HEK293 (cell line): ENCODE data around the gene KLK10.
A peak's percentile ranks its signal among the peaks of the same experiment; 100 is the strongest.

Experiments
- CTCF ChIA-PET: fragments of 350-600 bp; formaldehyde crosslinking; extraction: SDS; loops from one replicate; lab custom pipeline; 2021; ENCODE audit warnings: antibody characterized with exemption; lab: Yijun Ruan, JAX
- POLR2A ChIA-PET: fragments of 300-600 bp; formaldehyde crosslinking; extraction: SDS; loops from one replicate; lab custom pipeline; 2020; ENCODE audit warnings: antibody characterized with exemption, inconsistent platforms; lab: Yijun Ruan, JAX
- H3K27ac ChIP-seq: fragments of 200-500 bp; sonication (Bioruptor generic); 2 replicates; pipeline ENCODE4 v1.5.1; 2014; ENCODE audit warnings: low read depth, low read length, control low read depth, inconsistent platforms; ENCODE audit errors: extremely low read depth
- H3K36me3 ChIP-seq, 2 experiments: fragments of 200-500 bp in 1 of 2; sonication (Bioruptor generic) in 1 of 2; 1 replicate in 1 of 2; 2 replicates in 1 of 2; pipeline ENCODE4 v1.5.1; 2014 to 2017; ENCODE audit warnings: inconsistent platforms in 2 of 2, low read length in 2 of 2; ENCODE audit not compliant: control insufficient read depth in 2 of 2, insufficient read depth in 1 of 2
- H3K4me1 ChIP-seq: fragments of 200-500 bp; sonication (Bioruptor generic); 2 replicates; pipeline ENCODE4 v1.5.1; 2014; ENCODE audit warnings: mild to moderate bottlenecking, low read length, inconsistent platforms; ENCODE audit not compliant: control insufficient read depth, insufficient read depth
- H3K4me3 ChIP-seq: 2 replicates; pipeline ENCODE4 v1.5.1; 2011; ENCODE audit warnings: low read depth, mild to moderate bottlenecking, control low read depth, low read length, moderate library complexity
- H3K9me3 ChIP-seq: fragments of 200-500 bp; sonication (Bioruptor generic); 2 replicates; pipeline ENCODE4 v1.5.1; 2014; ENCODE audit warnings: low read depth, low read length, inconsistent platforms; ENCODE audit not compliant: control insufficient read depth, insufficient read depth
- EGR2 ChIP-seq: fragments of 450-650 bp; formaldehyde crosslinking; IDR thresholded peaks from 2 replicates; pipeline ENCODE4 v1.5.1; 2016; ENCODE audit warnings: low read depth, missing biosample characterization, missing genetic modification characterization
- GLIS1 ChIP-seq: fragments of 450-650 bp; formaldehyde crosslinking; IDR thresholded peaks from 2 replicates; pipeline ENCODE4 v1.5.1; 2016; ENCODE audit warnings: missing biosample characterization, missing genetic modification characterization
- HOXC10 ChIP-seq: sonication (generic); formaldehyde crosslinking; IDR thresholded peaks from 2 replicates; pipeline ENCODE4 v1.8.1; 2023; ENCODE audit warnings: mild to moderate bottlenecking, missing genetic modification reagents
- KLF1 ChIP-seq: fragments of 450-650 bp; formaldehyde crosslinking; IDR thresholded peaks from 2 replicates; pipeline ENCODE4 v1.5.1; 2016; ENCODE audit warnings: missing biosample characterization, missing genetic modification characterization
- KLF16 ChIP-seq: fragments of 450-650 bp; formaldehyde crosslinking; IDR thresholded peaks from 2 replicates; pipeline ENCODE4 v1.5.1; 2017; ENCODE audit warnings: missing biosample characterization, missing genetic modification characterization
- MYNN ChIP-seq: fragments of 450-650 bp; formaldehyde crosslinking; IDR thresholded peaks from 2 replicates; pipeline ENCODE4 v1.5.1; 2016; ENCODE audit warnings: missing biosample characterization, missing genetic modification characterization, borderline replicate concordance
- ZBTB48 ChIP-seq: fragments of 450-650 bp; formaldehyde crosslinking; IDR thresholded peaks from 2 replicates; pipeline ENCODE4 v1.5.1; 2016; ENCODE audit warnings: missing biosample characterization, missing genetic modification characterization
- ZFHX2 ChIP-seq: fragments of 450-650 bp; formaldehyde crosslinking; conservative IDR thresholded peaks from 2 replicates; pipeline ENCODE4 v1.5.1; 2016; ENCODE audit warnings: missing biosample characterization, missing genetic modification characterization
- ZNF146 ChIP-seq: fragments of 450-650 bp; formaldehyde crosslinking; IDR thresholded peaks from 2 replicates; pipeline ENCODE4 v1.5.1; 2016; ENCODE audit warnings: missing biosample characterization, missing genetic modification characterization
- ZNF366 ChIP-seq: fragments of 450-650 bp; formaldehyde crosslinking; conservative IDR thresholded peaks from 2 replicates; pipeline ENCODE4 v1.5.1; 2016; ENCODE audit warnings: missing biosample characterization, missing genetic modification characterization
- ZNF776 ChIP-seq: fragments of 450-650 bp; formaldehyde crosslinking; IDR thresholded peaks from 2 replicates; pipeline ENCODE4 v1.5.0; 2017; ENCODE audit warnings: missing biosample characterization, missing genetic modification characterization, borderline replicate concordance
- ZSCAN30 ChIP-seq: fragments of 450-650 bp; IDR thresholded peaks from 2 replicates; pipeline ENCODE4 v1.5.1; 2018; ENCODE audit warnings: missing biosample characterization, mild to moderate bottlenecking, missing genetic modification characterization, moderate library complexity
- TF ChIP-seq, protein P1 (sequence below): fragments of 450-650 bp; formaldehyde crosslinking; IDR thresholded peaks from 2 replicates; pipeline ENCODE4 v1.5.1; 2016; ENCODE audit warnings: missing biosample characterization, missing genetic modification characterization, borderline replicate concordance
- TF ChIP-seq, protein P2 (sequence below): fragments of 450-650 bp; formaldehyde crosslinking; IDR thresholded peaks from 2 replicates; pipeline ENCODE4 v1.5.1; 2016; ENCODE audit warnings: missing biosample characterization, missing genetic modification characterization
- TF ChIP-seq, protein P3 (sequence below): fragments of 450-650 bp; formaldehyde crosslinking; IDR thresholded peaks from 2 replicates; pipeline ENCODE4 v1.5.1; 2016; ENCODE audit warnings: missing biosample characterization, missing genetic modification characterization

Gene KLK10, protein sequence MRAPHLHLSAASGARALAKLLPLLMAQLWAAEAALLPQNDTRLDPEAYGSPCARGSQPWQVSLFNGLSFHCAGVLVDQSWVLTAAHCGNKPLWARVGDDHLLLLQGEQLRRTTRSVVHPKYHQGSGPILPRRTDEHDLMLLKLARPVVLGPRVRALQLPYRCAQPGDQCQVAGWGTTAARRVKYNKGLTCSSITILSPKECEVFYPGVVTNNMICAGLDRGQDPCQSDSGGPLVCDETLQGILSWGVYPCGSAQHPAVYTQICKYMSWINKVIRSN

DNA sequence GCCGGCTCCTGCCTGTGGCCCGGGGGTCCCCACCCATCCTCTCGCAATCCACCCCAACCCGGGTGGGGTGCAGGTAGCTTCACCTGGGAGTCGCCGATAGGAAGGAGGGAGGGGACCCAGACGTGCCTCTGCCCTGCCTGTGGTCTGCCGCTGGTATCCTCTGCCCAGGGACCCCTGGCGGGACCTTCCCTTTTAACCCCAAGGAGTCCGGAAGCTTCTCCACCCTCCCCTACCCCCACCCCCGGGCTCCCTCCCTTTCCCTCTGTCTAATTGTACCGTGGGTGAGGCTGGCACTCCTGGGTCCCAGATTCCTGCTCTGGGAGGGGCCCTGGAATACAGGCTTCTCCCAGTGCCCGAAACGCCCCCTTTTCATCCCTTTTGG, at the start of gene KLK10:
TSS of gene KLK10 (minus strand) at position 166 of the 382 bp plus-strand sequence. CDS start 579 bp downstream, outside the sequence.
- no peaks in the 10 kb centered on the region; the same call in 1 of the 2 replicates for H3K4me1 ChIP-seq
- no peaks in the 10 kb centered on the region for H3K9me3 ChIP-seq
- TF ChIP-seq, protein P1, sequence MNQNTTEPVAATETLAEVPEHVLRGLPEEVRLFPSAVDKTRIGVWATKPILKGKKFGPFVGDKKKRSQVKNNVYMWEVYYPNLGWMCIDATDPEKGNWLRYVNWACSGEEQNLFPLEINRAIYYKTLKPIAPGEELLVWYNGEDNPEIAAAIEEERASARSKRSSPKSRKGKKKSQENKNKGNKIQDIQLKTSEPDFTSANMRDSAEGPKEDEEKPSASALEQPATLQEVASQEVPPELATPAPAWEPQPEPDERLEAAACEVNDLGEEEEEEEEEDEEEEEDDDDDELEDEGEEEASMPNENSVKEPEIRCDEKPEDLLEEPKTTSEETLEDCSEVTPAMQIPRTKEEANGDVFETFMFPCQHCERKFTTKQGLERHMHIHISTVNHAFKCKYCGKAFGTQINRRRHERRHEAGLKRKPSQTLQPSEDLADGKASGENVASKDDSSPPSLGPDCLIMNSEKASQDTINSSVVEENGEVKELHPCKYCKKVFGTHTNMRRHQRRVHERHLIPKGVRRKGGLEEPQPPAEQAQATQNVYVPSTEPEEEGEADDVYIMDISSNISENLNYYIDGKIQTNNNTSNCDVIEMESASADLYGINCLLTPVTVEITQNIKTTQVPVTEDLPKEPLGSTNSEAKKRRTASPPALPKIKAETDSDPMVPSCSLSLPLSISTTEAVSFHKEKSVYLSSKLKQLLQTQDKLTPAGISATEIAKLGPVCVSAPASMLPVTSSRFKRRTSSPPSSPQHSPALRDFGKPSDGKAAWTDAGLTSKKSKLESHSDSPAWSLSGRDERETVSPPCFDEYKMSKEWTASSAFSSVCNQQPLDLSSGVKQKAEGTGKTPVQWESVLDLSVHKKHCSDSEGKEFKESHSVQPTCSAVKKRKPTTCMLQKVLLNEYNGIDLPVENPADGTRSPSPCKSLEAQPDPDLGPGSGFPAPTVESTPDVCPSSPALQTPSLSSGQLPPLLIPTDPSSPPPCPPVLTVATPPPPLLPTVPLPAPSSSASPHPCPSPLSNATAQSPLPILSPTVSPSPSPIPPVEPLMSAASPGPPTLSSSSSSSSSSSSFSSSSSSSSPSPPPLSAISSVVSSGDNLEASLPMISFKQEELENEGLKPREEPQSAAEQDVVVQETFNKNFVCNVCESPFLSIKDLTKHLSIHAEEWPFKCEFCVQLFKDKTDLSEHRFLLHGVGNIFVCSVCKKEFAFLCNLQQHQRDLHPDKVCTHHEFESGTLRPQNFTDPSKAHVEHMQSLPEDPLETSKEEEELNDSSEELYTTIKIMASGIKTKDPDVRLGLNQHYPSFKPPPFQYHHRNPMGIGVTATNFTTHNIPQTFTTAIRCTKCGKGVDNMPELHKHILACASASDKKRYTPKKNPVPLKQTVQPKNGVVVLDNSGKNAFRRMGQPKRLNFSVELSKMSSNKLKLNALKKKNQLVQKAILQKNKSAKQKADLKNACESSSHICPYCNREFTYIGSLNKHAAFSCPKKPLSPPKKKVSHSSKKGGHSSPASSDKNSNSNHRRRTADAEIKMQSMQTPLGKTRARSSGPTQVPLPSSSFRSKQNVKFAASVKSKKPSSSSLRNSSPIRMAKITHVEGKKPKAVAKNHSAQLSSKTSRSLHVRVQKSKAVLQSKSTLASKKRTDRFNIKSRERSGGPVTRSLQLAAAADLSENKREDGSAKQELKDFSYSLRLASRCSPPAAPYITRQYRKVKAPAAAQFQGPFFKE (tag by site-specific recombination), result no peak
- TF ChIP-seq GLIS1 (tag by site-specific recombination) (no peak), KLF16 (tag by site-specific recombination) (no peak), ZBTB48 (tag by site-specific recombination) (no peak), ZNF366 (tag by site-specific recombination) (no peak), ZNF776 (tag by site-specific recombination) (no peak), MYNN (tag by site-specific recombination) (no peak), HOXC10 (no peak), ZNF146 (no peak), ZSCAN30 (tag by site-specific recombination) (no peak)
- TF ChIP-seq, protein P2, sequence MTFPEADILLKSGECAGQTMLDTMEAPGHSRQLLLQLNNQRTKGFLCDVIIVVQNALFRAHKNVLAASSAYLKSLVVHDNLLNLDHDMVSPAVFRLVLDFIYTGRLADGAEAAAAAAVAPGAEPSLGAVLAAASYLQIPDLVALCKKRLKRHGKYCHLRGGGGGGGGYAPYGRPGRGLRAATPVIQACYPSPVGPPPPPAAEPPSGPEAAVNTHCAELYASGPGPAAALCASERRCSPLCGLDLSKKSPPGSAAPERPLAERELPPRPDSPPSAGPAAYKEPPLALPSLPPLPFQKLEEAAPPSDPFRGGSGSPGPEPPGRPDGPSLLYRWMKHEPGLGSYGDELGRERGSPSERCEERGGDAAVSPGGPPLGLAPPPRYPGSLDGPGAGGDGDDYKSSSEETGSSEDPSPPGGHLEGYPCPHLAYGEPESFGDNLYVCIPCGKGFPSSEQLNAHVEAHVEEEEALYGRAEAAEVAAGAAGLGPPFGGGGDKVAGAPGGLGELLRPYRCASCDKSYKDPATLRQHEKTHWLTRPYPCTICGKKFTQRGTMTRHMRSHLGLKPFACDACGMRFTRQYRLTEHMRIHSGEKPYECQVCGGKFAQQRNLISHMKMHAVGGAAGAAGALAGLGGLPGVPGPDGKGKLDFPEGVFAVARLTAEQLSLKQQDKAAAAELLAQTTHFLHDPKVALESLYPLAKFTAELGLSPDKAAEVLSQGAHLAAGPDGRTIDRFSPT (tag by site-specific recombination), result no peak
- no peak within 1 kb of the TSS for H3K27ac ChIP-seq
- ChIA-PET POLR2A (interaction anchor here (0.7 to 1.0 kb wide), 2 partner anchors 215 to 228 kb away, joined by 3 to 4 read pairs; no protein-coding TSS in a partner anchor), CTCF (interaction anchor here (0.9 to 8.5 kb wide), 3 partner anchors 9 to 167 kb away, joined by 4 to 177 read pairs (median 6); no protein-coding TSS in a partner anchor)
- H3K4me3 ChIP-seq, result no peak within 1 kb of the TSS
- no peaks in the 10 kb centered on the region for H3K36me3 ChIP-seq

DNA sequence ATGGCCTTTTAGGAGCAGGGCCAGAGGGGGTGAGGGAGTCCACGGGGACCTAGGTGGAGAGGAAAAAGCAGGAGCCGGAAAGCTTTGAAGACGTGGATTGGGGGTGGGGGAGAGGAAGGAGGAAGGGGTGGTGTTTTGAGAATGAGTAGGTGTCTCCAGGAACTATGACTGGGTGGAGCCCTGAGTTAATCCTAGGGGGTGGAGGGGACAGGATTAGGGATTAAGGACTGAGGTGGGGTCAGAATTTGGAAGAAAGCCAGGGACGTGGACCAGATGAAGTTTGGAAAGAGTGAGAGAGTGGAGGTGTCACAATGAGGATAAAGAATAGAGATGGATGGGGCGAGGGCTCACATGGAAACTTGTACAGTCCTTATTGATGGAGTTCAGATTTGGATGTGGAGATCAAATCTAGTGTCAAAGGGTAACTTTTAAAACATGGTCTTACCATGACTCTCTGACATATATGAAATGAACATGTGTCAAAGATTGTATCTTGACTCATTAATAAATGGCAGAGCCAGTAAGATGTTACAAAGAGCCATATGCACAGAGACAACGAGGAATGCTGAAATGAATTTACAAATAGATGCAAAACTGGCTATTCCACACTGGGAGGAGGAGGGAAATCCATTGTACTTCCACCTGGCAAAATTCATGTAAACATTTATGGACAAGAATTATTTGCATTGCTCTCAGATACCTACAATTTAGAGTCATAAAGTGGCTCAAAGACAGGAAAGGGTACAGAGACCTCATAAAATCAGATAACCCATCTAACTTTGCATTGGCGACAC, 47.1 kb upstream of the KLK10 start:
- Histone ChIP-seq H3K36me3 (no peaks in the 10 kb centered on the region), H3K4me3 (no peak overlapping the region)
- TF ChIP-seq KLF1 (tag by site-specific recombination), result peak; percentile 81
- TF ChIP-seq EGR2, result peak; percentile 43
- TF ChIP-seq, protein P3, sequence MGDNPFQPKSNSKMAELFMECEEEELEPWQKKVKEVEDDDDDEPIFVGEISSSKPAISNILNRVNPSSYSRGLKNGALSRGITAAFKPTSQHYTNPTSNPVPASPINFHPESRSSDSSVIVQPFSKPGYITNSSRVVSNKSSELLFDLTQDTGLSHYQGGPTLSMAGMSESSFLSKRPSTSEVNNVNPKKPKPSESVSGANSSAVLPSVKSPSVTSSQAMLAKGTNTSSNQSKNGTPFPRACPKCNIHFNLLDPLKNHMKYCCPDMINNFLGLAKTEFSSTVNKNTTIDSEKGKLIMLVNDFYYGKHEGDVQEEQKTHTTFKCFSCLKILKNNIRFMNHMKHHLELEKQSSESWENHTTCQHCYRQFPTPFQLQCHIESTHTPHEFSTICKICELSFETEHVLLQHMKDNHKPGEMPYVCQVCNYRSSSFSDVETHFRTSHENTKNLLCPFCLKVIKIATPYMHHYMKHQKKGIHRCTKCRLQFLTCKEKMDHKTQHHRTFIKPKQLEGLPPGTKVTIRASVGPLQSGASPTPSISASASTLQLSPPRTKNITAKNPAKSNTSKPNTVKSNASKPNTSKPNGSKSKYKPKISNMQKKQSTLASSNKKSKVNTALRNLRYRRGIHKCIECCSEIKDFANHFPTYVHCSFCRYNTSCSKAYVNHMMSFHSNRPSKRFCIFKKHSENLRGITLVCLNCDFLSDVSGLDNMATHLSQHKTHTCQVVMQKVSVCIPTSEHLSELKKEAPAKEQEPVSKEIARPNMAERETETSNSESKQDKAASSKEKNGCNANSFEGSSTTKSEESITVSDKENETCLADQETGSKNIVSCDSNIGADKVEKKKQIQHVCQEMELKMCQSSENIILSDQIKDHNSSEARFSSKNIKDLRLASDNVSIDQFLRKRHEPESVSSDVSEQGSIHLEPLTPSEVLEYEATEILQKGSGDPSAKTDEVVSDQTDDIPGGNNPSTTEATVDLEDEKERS (tag by site-specific recombination), result no peak
- peak; percentile 22; the same call in 1 of the 2 replicates for TF ChIP-seq ZFHX2 (tag by site-specific recombination)
- TF ChIP-seq, all 188 proteins: peak for 3
- Histone ChIP-seq H3K4me1 (no peaks in the 10 kb centered on the region), H3K27ac (no peak overlapping the region), H3K9me3 (no peaks in the 10 kb centered on the region)
- ChIA-PET POLR2A (no interaction called here), CTCF (interaction anchor here (1.1 to 1.3 kb wide), 2 partner anchors 14 to 29 kb away, joined by 6 read pairs; no protein-coding TSS in a partner anchor)
